Hepatocyte (in vitro differentiated cells): Measurements from ENCODE around the gene ZCRB1. TPM values are rescaled to one million over a fixed set of nuclear protein-coding genes. Genes with fewer than 3 reads are reported as not detected.

Experiments used
- DNase-seq: peaks from one replicate; pipeline ENCODE4 v3.0.0-alpha.2; 2016; ENCODE audit warnings: low spot score
- H2AFZ ChIP-seq: fragments of 200-600 bp; sonication (generic); 2 replicates; pipeline ENCODE4 v1.6.0; 2016; ENCODE audit warnings: antibody characterized with exemption, mild to moderate bottlenecking
- H3K27ac ChIP-seq: fragments of 200-600 bp; sonication (generic); 2 replicates; pipeline ENCODE4 v1.5.1; 2016; ENCODE audit warnings: mild to moderate bottlenecking
- H3K27me3 ChIP-seq: fragments of 200-600 bp; sonication (generic); 2 replicates; pipeline ENCODE4 v1.6.1; 2016
- H3K36me3 ChIP-seq: fragments of 200-600 bp; sonication (generic); replicated peaks from 2 replicates; pipeline ENCODE4 v1.5.1; 2016; ENCODE audit warnings: low read depth; ENCODE audit not compliant: insufficient read depth
- H3K4me1 ChIP-seq: fragments of 200-600 bp; sonication (generic); 2 replicates; pipeline ENCODE4 v1.5.1; 2016; ENCODE audit warnings: mild to moderate bottlenecking, moderate library complexity; ENCODE audit not compliant: insufficient read depth
- H3K4me2 ChIP-seq: fragments of 200-600 bp; sonication (generic); 2 replicates; pipeline ENCODE4 v1.6.0; 2016
- H3K4me3 ChIP-seq: fragments of 200-600 bp; sonication (generic); 2 replicates; pipeline ENCODE4 v1.5.1; 2016; ENCODE audit warnings: mild to moderate bottlenecking
- H3K79me2 ChIP-seq: fragments of 200-600 bp; sonication (generic); 2 replicates; pipeline ENCODE4 v1.6.0; 2017; ENCODE audit warnings: mild to moderate bottlenecking
- H3K9me2 ChIP-seq: fragments of 200-600 bp; sonication (generic); replicated peaks from 2 replicates; pipeline ENCODE4 v1.6.0; 2017; ENCODE audit warnings: mild to moderate bottlenecking; ENCODE audit not compliant: insufficient read depth
- H3K9me3 ChIP-seq: fragments of 200-600 bp; sonication (generic); 2 replicates; pipeline ENCODE4 v1.5.1; 2016; ENCODE audit warnings: low read depth, mild to moderate bottlenecking
- H4K20me1 ChIP-seq: fragments of 200-600 bp; sonication (generic); 2 replicates; pipeline ENCODE4 v1.6.0; 2016; ENCODE audit warnings: mild to moderate bottlenecking; ENCODE audit not compliant: insufficient read depth, poor library complexity, severe bottlenecking
- EZH2 ChIP-seq: fragments of 200-600 bp; sonication (generic); IDR thresholded peaks from 2 replicates; pipeline ENCODE4 v1.6.1; 2016; ENCODE audit warnings: antibody characterized with exemption, mild to moderate bottlenecking, borderline replicate concordance
- EZH2phosphoT487 ChIP-seq: fragments of 200-600 bp; sonication (generic); IDR thresholded peaks from one replicate; pipeline ENCODE4 v1.6.1; 2018; ENCODE audit warnings: antibody characterized with exemption, mild to moderate bottlenecking, low read depth, moderate library complexity; ENCODE audit not compliant: unreplicated experiment, severe bottlenecking
- WGBS: methylation state at CpG from one replicate; pipeline ENCODE4 v1.1.6; 2016; ENCODE audit warnings: low lambda C conversion rate; ENCODE audit errors: missing lambda C conversion rate; 5-methylcytosine and 5-hydroxymethylcytosine counted together
- polyA plus RNA-seq: library from polyadenylated mRNA; unstranded; fragments of >200 nt; fragmentation: Nextera tagmentation; extraction: Ambion mirVana; gene quantifications from 2 replicates; pipeline ENCODE4 v1.2.1, GENCODE V29; 2016
- total RNA-seq: library from RNA; depleted of rRNA; stranded (reverse); fragments of >200 nt; gene quantifications from 2 replicates; pipeline ENCODE4 v1.2.3, GENCODE V29; 2014
- TF ChIP-seq, protein P1 (sequence below): fragments of 200-600 bp; sonication (generic); IDR thresholded peaks from 2 replicates; pipeline ENCODE4 v1.5.1; 2016; ENCODE audit warnings: antibody characterized with exemption, mild to moderate bottlenecking; ENCODE audit not compliant: poor library complexity

ZCRB1 gene
- total and polyA plus RNA-seq, 2 experiments from 2014 or later = 27.7 to 85.9 TPM

DNA sequence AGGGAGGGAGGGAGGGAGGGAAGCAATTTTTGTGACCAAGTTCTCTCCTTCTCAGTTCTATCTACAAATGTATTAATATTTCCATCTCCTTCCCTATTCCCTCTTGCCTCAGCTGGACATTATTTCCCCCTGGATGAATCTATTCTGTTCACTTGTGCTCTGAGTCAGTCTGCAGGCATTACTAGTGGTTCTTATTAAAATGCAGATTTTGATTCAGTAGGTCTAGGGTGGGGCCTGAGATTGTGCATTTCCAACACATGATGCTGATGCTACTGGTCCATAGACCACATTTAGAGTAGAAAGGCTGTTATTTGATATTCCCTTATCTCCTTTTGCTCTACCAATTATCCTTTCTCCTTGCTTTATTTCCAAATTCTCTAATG is 47.8 kb downstream of the ZCRB1 start:
- Histone ChIP-seq H4K20me1 (no peaks in the 10 kb centered on the region), H3K4me2 (no peak overlapping the region), H3K4me1 (no peaks in the 10 kb centered on the region), H3K27ac (no peak overlapping the region), H2AFZ (no peak overlapping the region), H3K9me2 (no peaks in the 10 kb centered on the region), H3K79me2 (no peaks in the 10 kb centered on the region), H3K27me3 (no peaks in the 10 kb centered on the region), H3K4me3 (no peak overlapping the region), H3K36me3 (no peaks in the 10 kb centered on the region), H3K9me3 (no peaks in the 10 kb centered on the region)
- no peak for DNase-seq
- TF ChIP-seq, protein P1, sequence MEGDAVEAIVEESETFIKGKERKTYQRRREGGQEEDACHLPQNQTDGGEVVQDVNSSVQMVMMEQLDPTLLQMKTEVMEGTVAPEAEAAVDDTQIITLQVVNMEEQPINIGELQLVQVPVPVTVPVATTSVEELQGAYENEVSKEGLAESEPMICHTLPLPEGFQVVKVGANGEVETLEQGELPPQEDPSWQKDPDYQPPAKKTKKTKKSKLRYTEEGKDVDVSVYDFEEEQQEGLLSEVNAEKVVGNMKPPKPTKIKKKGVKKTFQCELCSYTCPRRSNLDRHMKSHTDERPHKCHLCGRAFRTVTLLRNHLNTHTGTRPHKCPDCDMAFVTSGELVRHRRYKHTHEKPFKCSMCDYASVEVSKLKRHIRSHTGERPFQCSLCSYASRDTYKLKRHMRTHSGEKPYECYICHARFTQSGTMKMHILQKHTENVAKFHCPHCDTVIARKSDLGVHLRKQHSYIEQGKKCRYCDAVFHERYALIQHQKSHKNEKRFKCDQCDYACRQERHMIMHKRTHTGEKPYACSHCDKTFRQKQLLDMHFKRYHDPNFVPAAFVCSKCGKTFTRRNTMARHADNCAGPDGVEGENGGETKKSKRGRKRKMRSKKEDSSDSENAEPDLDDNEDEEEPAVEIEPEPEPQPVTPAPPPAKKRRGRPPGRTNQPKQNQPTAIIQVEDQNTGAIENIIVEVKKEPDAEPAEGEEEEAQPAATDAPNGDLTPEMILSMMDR = no peak
- TF ChIP-seq EZH2 (no peak), EZH2phosphoT487 (no peak)

DNA sequence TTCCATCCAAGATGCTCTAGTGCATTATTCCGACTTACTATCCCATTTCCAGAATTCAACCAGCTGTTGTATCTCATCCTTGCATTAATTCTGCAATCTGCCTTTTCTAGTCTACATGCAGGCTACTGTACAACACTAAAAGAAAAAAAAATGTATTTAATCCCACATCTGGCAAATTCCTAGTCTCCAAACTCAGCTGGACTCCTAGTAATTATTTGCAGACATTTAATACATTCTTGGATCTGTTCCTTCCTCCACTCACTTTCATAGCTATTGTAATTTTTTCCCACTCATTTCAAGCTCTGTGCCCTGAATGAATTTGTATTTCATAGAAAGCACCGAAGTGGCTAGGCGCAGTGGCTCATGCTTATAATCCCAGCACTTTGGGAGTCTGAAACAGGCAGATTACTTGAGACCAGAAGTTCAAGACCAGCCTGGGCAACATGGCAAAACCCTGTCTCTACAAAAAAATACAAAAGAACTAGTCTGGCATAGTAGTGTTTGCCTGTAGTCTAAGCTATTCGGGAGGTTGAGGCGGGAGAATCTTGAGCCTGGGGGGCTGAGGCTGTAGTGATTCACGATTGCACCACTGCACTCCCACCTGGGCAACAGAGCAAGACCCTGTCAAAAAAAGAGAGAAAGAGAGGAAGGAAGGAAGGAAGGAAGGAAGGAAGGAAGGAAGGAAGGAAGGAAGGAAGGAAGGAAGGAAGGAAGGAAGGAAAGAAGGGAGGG is 48.3 kb downstream of the ZCRB1 start:
- H3K36me3 ChIP-seq = no peaks in the 10 kb centered on the region
- no peaks in the 10 kb centered on the region for H3K27me3 ChIP-seq
- H3K79me2 ChIP-seq = no peaks in the 10 kb centered on the region
- H3K9me3 ChIP-seq = no peaks in the 10 kb centered on the region
- no peak overlapping the region for H3K4me3 ChIP-seq
- H3K9me2 ChIP-seq = no peaks in the 10 kb centered on the region
- WGBS = 94% methylated on average over 6 of the region's 6 CpGs
- DNase-seq = no peak
- H4K20me1 ChIP-seq = no peaks in the 10 kb centered on the region
- no peak for TF ChIP-seq EZH2
- TF ChIP-seq, protein P1 = no peak
- no peak for TF ChIP-seq EZH2phosphoT487
- H3K4me1 ChIP-seq = no peaks in the 10 kb centered on the region
- no peak overlapping the region for H3K4me2 ChIP-seq
- H3K27ac ChIP-seq = no peak overlapping the region
- no peak overlapping the region for H2AFZ ChIP-seq

DNA sequence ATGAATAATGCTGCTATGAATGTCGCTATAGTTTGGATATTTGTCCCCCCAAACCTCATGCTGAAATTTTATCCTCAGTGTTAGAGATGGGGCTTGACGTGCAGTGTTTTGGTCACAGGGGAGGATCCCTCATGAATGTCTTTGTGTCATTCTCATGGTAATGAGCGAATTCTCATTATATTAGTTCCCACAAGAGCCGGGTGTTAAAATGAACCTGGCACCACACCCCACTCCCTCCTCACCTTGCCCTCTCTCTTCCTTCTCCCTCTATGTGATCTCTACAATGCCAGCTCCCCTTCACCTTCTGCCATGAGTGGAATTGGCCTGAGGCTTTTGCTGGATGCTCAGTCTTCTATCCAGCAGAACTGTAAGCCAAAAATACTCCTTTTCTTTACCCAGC is 50.4 kb downstream of the ZCRB1 start:
- Histone ChIP-seq H3K4me3 (no peak overlapping the region), H3K9me2 (no peaks in the 10 kb centered on the region), H3K9me3 (no peaks in the 10 kb centered on the region), H4K20me1 (no peaks in the 10 kb centered on the region), H3K27ac (no peak overlapping the region), H3K36me3 (no peaks in the 10 kb centered on the region), H3K4me2 (no peak overlapping the region), H3K4me1 (no peaks in the 10 kb centered on the region), H3K79me2 (no peaks in the 10 kb centered on the region), H2AFZ (no peak overlapping the region), H3K27me3 (no peaks in the 10 kb centered on the region)
- TF ChIP-seq EZH2phosphoT487 (no peak), EZH2 (no peak)
- no peak for DNase-seq
- 90% methylated on average over 4 of the region's 4 CpGs for WGBS

DNA sequence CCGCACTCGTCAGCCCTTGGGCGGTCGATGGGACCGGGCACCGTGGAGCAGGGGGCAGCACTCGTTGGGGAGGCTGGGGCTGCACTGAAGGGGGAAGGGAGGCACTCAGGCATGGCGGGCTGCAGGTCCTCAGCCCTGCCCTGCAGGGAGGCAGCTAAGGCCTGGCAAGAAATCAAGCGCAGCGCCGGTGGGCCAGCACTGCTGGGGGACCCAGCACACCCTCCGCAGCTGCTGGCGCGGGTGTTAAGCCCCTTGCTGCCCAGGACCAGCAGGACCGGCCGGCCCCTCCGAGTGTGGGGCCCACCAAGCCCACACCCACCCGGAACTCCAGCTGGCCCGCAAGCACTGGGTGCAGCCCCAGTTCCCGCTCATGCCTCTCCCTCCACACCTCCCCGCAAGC is 52.2 kb downstream of the ZCRB1 start:
- no peak overlapping the region for H2AFZ ChIP-seq
- no peaks in the 10 kb centered on the region for H3K27me3 ChIP-seq
- DNase-seq = no peak
- H3K4me2 ChIP-seq = no peak overlapping the region
- no peaks in the 10 kb centered on the region for H3K9me2 ChIP-seq
- H3K4me1 ChIP-seq = no peaks in the 10 kb centered on the region
- no peak overlapping the region for H3K4me3 ChIP-seq
- no peak overlapping the region for H3K27ac ChIP-seq
- H4K20me1 ChIP-seq = no peaks in the 10 kb centered on the region
- no peaks in the 10 kb centered on the region for H3K79me2 ChIP-seq
- TF ChIP-seq, protein P1 = no peak
- TF ChIP-seq EZH2 = no peak
- TF ChIP-seq EZH2phosphoT487 = no peak
- no peaks in the 10 kb centered on the region for H3K9me3 ChIP-seq
- 98% methylated on average over 17 of the region's 21 CpGs for WGBS
- no peaks in the 10 kb centered on the region for H3K36me3 ChIP-seq
